Posterior vena cava (tissue), 2 donors: ENCODE data around the gene TLCD1. TPM values are rescaled to one million over a fixed set of nuclear protein-coding genes. Genes with fewer than 3 reads are reported as not detected.
"Not testable (repeated sequence)": the region's sequence is repeated elsewhere in the genome, so short reads cannot be mapped to it uniquely, and the experiment has no call there.

Source experiments
- DNase-seq: peaks from one replicate; pipeline ENCODE4 v3.0.0-alpha.2; 2020; ENCODE audit warnings: low spot score
- intact Hi-C, 2 donors: fragments of 100-400 bp; cut with DNase I; formaldehyde crosslinking; loops; one replicate each; pipeline versions ENCODE4 v1.14.1 to v1.14.2; 2022 to 2023
- total RNA-seq, 2 donors: library from RNA; stranded (reverse); fragmentation: NEBNext Ultra II Directional; extraction: Animal tissue kit (Norgen Biotek cat#: 25700); gene quantifications; one replicate each; pipeline ENCODE4 v1.2.1, GENCODE V29; 2021
- donor health status: DM: yes; HTN: yes; CAD: no.
- donor health status: DM: yes; HTN: yes; CAD: no.

The TLCD1 gene
- total RNA-seq, 2 donors from 2014 or later, result 2.2 to 3.1 TPM

DNA sequence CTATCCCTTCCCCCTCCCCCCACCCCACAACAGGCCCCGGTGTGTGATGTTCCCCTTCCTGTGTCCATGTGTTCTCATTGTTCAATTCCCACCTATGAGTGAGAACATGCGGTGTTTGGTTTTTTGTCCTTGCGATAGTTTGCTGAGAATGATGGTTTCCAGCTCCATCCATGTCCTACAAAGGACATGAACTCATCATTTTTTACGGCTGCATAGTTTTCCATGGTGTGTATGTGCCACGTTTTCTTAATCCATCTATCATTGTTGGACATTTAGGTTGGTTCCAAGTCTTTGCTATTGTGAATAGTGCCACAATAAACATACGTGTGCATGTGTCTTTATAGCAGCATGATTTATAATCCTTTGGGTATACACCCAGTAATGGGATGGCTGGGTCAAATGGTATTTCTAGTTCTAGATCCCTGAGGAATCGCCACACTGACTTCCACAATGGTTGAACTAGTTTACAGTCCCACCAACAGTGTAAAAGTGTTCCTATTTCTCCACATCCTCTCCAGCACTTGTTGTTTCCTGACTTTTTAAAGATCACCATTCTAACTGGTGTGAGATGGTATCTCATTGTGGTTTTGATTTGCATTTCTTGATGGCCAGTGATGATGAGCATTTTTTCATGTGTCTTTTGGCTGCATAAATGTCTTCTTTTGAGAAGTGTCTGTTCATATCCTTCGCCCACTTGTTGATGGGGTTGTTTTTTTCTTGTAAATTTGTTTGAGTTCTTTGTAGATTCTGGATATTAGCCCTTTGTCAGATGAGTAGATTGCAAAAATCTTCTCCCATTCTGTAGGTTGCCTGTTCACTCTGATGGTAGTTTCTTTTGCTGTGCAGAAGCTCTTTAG lies 10.1 kb upstream of the TLCD1 start:
- DNase-seq, intact Hi-C loops: not testable (repeated sequence)

DNA sequence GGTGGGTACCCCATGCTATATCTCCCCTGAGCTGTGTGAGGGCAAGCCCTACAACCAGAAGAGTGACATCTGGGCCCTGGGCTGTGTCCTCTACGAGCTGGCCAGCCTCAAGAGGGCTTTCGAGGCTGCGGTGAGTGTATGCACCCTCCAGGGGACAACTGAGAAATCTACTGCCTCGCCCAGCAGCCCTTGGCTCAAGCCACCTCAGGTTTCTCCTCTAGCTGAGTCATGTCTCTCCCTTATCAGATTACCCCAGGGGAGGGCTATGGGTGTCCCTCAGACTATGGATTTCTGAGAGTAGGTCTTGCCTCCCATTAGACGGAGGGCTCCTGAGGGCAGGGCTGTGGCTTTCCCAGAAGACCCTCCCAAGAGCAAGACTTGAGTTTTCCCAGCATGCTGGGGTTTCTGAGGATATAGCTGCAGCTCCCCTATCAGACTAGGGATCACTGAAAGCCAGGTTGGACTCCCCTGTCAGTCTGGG lies 9.2 kb upstream of the TLCD1 start:
- intact Hi-C loops, result no loop called here
- DNase-seq, result no peak

DNA sequence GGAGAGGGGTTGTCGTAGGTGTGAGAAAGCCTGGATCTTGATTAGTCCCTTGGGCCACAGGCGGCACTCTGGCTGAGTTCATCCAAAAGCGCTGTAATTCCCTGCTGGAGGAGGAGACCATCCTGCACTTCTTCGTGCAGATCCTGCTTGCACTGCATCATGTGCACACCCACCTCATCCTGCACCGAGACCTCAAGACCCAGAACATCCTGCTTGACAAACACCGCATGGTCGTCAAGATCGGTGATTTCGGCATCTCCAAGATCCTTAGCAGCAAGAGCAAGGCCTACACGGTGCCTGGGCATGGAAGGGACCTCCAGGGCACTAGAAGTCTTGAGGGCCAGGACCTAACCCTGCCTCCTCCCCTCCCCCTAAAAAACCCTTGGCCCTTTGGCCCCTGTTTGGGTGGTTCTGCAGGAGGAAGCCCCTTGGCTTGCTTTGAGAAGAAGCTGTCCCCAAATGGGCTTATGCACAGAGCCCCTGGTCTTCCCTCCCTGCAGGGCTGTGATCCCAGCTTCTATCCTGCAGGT lies 8.7 kb upstream of the TLCD1 start:
- no peak for DNase-seq
- intact Hi-C loops, result no loop called here

DNA sequence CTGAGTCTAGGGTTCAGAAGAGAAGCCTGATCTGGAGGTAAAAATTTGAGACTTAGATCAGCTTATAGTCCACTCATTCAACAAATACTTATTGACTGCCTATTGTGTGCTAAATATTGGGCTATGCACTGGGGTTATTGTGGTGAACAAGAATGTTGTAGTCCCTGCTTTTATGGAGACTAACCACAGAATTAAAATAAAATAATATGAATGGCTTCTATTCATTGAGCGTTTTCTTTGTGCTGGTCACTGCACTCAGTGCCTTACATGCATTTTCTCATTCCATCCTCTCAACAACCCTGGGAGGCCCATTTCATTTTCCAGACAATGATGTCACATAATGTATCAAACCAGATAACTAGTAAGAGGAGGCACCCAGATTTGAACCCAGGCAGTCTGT lies 7.3 kb upstream of the TLCD1 start:
- DNase-seq, result no peak
- intact Hi-C loops, result no loop called here

DNA sequence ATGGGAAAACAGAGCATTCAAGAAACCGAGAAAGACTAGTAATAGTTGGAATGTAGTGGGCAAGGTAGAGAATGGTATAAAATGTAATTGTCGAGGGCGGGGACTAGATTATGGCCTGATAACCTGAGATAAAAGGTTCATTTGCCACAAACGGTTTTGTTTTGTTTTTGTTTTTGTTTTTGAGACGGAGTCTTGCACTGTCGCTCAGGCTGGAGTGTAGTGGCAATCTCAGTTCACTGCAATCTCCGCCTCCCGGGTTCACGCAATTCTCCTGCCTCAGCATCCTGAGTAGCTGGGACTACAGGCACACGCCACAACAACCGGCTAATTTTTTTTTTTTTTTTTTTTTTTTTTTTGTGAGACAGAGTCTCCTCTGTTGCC lies 3.9 kb upstream of the TLCD1 start:
- no peak for DNase-seq
- intact Hi-C loops, result loop anchor here (2.0 to 5.0 kb wide), 3 partner anchors 15 to 217 kb away; partner anchors contain the start of gene TRAF4 (in 1 of the 2)

DNA sequence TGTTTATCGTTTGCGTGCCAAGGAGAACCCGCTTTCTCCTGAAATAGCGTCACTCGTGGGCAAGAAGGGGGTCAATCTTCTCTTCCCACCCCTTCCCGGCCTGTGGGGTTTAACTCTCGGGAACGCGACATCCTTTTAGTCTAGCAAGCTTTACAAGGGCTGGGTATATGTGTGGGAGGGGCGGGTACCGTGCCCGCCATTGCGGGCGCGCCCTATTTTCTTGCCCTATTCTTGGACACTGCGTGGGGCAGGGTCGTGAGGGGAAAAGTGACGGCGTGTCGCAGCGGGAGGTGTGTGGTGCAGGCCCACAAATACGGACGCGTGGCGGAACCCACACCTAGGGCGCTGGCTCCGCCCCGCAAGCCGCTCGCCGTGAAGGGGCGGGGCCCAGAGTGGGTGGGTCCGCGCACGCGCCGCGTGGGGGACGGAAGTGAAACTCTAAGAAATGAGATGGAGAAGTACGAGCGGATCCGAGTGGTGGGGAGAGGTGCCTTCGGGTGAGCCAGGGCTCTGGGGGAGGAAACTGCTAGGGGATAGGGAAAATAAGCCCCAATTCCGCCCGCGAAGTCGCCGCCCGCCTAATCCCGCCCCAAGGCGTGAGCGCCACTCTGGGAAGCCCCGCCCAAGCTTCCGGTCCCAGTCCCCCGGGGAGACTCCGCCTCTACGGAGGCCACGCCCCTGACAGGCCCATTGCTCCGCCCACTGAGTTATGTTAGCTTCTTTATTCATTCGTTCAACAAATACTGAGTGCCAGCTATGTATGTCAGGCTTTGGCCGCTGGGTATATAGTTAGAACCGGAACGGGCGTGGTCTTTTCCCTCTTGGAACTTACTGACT lies 2.5 kb upstream of the TLCD1 start, which contains the start of gene NEK8:
Gene NEK8, plus strand, starts transcription at position 425 of the 837 bp plus-strand sequence. Its CDS starts 26 bp downstream, at position 451.
- intact Hi-C loops, result loop anchor here (5.0 kb wide), 2 partner anchors 179 to 219 kb away; no protein-coding TSS in a partner anchor
- DNase-seq, result peak; percentile 99

DNA sequence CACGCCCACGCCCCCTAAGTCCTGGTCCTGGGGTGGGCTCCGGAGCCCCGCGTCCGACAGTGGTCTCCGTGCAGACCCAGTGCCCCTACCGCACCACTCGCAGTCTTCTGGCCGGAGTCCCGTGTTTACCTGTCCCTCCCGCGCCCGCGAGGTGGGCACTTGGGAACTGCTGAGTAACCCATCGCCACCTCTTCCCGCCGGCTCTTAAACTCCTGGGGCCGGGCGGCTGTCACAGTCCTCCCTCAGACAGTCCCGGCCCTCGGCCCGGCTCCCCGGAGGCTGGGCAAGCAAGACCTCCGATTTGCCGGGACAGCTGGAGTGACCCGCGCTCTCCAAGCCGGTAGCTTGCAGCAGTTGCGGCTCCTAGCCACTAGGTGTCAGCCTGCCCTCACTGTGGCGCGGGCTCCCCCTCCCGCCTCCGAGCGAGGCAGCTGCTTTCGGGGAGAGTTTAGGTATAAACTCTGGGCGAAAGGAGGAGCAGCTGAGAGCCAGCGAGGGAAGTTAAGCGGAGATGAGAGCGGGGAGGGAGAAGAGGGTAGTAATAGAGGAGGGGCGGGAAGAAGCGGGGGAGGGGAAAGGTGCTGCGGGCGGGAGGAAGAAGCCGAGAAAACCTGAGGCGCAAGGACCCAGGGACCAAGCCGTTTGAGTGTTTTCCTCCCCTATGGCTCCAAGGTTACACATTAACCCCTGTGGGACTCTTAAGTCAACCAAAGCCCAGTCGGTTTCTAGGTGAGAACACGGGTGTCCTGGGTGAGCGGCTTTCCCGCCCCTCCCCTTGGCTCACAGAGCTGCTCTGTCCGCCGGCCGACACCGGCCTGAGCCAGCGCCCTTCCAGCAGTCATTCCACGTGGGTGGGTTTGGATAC lies 826 bp upstream of the TLCD1 start:
- intact Hi-C loops, result loop anchor here (5.0 kb wide), 2 partner anchors 180 to 220 kb away; no protein-coding TSS in a partner anchor
- peak; percentile 98 for DNase-seq

DNA sequence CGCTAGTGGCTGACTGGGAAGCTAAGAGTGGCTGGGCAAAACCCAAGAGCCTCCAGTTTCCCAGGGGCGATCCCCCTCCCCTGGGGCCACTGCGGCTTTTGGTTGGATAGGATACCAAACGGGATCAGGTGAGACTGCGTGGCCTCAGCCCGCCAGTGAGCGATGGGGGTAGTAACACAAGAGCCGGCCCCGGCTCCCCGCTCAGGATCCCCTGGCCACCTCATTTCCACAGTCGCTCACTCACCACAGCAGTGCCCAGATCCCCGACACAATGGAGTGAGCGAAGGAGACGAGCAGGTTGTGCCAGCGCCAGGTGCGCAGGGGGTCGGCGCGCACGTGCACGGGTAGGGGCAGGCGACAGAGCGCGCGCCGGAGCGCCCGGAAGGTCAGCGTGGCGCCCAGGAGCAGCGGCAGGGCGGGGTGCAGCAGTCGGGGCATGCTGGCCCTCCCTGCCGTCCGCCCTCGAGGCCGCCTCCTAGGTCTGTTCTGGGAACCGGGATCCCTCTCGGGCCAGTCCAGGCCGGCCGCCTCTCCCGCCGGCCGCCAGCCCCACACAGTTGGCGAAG lies 290 bp downstream of the TLCD1 start:
- peak; percentile 91 for DNase-seq
- intact Hi-C loops, result loop anchor here (5.0 kb wide), 2 partner anchors 182 to 222 kb away; no protein-coding TSS in a partner anchor

DNA sequence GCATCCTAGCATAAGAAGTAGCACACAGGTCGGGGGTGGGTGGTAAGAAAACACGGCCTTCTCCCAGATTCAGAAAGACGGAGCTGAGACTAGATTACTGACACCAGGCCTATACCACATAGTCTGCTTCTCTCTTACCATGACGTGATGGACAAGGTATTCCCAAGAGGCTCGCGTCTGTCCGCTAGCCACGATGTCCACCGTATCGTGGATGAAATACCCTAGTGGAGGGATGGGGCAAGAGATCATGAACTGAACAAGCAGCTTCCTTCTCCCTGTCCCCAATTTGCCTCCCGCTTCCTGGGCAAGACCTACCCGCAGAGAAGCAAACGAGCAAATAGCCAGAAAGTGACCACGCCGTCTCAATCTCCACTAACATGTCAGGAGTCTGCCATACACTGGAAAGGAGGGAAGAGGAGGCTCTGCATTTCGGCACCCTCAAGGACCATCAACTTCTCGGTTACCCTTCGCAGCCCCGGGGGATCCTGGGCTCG lies 820 bp downstream of the TLCD1 start:
- DNase-seq, result no peak
- intact Hi-C loops, result loop anchor here (5.0 kb wide), 2 partner anchors 182 to 222 kb away; no protein-coding TSS in a partner anchor

DNA sequence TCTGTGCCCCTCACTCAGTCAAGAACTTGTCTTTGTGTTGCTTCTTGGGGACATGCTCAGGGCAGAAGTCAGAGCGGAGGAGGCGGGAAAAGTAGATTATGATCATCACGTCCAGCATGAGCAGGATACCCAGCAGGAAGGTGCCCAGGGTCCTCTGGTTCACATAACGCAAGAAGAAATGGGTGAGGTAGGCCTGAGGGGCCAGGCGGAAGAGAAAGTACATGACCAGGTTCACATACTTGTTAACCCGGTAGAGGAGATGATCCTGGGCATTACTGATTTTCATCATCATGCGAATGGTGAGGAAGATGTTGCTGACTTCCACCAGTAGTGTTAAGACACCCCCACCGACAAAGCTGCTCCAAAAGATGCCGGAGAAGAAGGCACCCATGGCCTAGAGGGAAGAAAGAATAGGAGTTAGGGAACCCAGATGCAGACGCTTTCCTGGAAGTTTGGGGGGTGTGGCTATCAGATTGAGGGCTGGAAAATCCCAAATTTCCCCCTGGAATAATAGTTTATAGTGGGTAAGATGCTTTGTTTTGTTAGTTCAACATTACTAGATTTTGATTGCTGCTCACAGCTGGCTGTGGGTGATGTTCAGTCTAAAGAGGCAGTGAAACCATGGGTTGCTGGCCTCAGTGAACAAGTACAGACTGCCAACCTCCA lies 1.4 kb downstream of the TLCD1 start:
- DNase-seq, result no peak

DNA sequence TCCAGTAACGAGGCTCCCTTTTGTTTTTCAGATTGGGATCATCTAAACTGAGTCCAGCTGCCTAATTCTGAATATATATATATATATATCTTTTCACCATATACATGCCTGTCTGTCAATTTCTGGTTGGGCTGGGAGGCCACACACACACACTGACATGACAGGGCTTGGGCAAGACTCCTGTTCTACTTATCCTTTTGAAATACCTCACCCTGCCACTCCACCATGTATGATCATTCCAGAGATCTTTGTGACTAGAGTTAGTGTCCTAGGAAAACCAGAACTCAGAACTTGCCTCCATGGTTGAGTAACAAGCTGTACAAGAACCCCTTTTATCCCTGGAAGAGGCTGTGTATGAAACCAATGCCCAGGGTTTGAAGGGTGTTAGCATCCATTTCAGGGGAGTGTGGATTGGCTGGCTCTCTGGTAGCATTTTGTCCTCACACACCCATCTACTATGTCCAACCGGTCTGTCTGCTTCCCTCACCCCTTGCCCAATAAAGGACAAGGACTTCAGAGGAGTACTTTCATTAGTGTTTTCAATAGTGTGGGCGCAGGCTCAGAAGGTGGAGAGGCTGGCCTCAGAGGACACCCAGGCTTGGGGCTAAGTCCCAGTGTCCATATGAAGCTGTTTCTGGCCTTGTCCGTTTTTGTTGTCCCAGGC lies 2.1 kb downstream of the TLCD1 start:
- intact Hi-C loops, DNase-seq: not testable (repeated sequence)

More for the DNA sequence above, 1.4 kb downstream of the TLCD1 start:
- intact Hi-C loops, result loop anchor here (5.0 kb wide), 2 partner anchors 183 to 223 kb away; no protein-coding TSS in a partner anchor

DNA sequence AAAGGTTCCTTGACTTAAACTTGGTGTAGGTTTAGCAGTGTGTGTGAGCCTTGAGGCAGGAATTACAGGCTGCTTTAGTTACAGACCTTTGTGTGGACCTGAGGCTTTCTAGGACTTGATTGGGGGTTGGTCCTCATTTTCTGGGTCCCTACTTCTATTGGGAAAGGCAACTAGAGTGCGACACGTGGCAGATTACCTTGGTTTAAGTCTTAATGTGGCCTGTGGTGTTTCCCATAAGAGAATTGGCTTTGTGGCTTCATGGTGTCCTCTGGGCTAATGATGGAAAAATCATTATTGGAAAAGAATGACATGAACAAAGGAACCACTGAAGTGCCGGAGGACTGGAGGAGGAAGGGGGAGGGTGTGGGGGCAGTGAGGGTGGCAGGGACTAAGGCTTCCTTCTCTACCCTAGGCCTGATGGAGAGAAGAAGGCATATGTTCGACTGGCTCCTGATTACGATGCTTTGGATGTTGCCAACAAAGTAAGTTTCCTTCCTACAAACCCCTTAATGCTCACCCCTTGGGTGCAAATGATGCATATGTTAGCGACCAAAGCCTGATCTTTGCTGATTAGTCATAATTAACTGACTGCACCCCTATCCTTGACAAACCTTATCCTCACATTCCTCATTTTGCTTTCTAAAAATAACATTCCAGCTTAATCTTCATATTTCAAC lies 2.7 kb downstream of the TLCD1 start:
- DNase-seq, result no peak
- intact Hi-C loops, result no loop called here

DNA sequence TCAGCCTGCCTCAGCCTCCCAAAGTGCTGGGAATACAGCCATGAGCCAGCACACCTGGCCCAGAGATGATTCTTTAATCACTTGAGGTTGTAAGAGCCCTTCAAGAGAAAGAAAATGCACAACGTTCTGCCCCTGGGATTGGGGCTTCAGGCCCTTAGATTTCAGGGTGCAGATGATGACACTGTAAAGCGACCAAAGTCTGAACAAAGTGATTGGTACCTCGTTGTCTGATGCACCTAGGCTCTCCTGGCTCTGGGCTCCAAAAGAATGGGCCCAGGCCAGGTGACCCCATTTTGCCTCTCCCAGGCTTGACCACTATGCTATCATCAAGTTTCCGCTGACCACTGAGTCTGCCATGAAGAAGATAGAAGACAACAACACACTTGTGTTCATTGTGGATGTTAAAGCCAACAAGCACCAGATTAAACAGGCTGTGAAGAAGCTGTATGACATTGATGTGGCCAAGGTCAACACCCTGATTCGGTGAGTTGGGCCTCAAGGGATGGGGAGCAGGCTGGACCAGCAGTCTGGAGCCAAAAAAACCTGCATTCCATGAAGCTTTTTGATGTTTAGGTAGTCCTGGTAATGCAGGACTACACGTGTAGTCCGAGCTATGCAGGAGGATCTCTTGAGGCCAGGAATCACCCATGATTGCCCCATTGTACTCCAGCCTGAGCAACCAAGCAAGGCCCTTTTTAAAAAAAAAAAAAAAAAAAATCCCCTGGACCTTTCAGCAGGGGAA lies 3.4 kb downstream of the TLCD1 start:
- DNase-seq, result no peak
- intact Hi-C loops, result no loop called here

DNA sequence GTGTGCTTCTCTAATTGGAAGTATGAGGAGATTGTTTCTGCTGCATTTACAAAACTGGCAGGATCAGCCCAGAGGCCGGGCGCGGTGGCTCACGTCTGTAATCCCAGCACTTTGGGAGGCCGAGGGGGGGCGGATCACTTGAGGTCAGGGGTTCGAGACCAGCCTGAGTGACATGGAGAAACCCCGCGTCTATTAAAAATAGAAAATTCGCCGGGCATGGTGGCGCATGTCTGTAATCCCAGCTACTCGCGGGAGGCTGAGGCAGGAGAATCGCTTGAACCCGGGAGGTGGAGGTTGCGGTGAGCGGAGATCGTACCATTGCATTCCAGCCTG lies 5.1 kb downstream of the TLCD1 start:
- DNase-seq, intact Hi-C loops: not testable (repeated sequence)

DNA sequence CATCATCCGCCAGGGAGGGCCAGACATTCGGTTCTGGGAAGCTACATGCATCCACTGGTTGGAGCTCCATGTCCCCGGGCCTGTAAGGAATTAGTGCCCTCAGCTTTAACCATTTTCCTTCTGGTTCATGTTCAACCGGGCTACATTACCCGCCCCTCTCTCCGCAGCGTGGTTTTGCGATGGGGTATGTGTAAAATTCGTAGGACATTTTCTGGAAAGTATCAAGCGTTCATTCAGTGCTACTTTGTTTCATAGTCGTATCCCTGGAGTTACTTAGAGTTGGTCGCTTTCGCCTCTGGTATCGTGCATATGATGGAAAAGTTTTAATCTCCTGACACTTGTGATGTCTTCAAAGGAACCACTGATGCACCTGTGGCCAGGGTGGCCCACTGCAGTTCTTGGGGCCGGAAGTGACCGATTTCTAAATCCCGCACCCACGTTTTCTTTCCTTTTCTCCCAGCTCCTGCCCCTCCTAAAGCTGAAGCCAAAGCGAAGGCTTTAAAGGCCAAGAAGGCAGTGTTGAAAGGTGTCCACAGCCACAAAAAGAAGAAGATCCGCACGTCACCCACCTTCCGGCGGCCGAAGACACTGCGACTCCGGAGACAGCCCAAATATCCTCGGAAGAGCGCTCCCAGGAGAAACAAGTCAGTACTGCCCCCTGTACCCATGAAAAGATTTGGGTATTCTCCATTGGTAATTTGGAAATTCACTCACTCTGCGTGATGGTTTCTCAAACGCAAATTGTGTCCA lies 5.6 kb downstream of the TLCD1 start:
- DNase-seq, result no peak
- intact Hi-C loops, result no loop called here
